ENCODE data around the gene ACTN4.
A peak's percentile ranks its signal among the peaks of the same experiment; 100 is the strongest.

Gene ACTN4

DNA sequence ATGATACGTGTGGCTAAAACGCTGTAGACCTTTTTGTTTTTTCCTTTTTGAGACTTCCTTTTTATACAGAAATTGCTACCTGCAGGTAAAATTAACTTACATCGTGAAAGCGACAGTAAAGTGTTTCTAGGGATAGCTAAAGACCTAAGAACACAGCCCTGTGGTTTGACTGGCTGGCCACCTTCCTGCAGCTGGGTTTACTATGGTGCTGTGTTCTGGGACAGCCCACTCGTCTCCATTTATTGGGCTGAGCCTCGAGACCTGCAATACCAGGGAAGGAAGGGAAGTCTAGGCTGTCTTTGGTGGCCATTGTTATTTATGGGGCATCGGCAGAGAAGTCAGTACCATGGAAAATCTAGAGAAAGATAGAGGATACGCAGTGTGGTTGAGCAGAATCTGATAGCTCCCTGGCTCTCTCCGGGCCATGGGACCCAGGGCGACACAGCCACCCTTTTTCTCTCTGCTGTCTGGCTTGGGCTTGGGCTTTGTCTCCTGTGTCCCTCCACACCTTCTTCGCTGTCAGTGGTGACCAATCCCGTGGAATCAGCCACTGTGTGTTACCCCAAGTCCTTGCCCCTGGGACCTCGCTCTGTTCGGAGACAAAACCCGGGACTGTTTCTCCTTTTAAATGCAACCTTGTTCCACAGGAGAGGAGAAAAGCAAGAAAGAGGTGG lies 30.9 kb downstream of the ACTN4 start:
- DNase-seq (ENCODE audit: low spot score): no peak

DNA sequence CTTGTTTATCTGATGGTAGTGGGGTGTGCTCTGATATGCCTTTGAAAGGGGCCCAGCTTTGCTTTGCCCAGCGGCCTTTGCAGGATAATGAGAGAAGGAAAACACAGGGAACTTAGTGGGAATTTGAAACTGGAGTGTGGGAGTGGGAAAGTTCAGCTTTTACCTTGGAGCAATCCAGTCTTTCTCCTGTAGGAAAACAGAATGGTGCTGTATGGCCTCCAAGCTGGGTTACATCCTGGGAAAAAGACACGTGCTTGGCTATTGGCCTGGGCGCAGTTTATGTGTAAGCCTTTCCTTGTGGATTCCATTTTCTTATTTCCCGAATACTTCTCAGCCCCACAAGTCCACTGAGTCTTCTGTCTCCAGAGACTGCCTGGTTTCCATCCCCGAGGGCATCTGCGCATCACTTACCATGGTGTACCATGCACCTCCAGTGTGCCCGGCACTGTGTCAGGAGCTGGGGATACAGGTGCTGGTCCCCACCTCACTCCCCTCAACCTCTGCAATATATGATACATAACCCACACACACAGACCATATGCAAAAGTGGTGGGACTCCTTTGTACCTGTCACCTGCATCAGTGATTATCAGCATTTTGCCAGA lies 31.5 kb downstream of the ACTN4 start:
- no peak for DNase-seq (ENCODE audit: low spot score)

DNA sequence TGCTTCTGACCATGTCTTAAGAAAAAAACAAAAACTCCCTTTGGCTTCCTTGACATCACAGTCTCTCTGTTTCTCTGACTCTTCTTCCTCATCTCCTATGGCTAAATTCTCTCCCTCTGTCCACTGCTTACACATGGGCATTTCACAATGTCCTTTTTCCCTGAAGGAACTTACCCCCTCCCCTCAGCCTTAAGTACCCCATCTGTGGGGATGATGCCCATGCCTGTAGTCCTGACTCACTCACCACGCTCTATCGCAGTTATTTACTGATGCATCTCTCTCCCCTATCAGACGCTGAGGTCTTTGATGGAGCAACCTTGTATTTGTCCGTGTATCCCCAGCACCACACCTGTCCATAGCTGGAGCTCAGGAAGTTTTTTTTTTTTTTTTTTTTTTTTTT lies 32.4 kb downstream of the ACTN4 start:
- no peak for DNase-seq (ENCODE audit: low spot score)

DNA sequence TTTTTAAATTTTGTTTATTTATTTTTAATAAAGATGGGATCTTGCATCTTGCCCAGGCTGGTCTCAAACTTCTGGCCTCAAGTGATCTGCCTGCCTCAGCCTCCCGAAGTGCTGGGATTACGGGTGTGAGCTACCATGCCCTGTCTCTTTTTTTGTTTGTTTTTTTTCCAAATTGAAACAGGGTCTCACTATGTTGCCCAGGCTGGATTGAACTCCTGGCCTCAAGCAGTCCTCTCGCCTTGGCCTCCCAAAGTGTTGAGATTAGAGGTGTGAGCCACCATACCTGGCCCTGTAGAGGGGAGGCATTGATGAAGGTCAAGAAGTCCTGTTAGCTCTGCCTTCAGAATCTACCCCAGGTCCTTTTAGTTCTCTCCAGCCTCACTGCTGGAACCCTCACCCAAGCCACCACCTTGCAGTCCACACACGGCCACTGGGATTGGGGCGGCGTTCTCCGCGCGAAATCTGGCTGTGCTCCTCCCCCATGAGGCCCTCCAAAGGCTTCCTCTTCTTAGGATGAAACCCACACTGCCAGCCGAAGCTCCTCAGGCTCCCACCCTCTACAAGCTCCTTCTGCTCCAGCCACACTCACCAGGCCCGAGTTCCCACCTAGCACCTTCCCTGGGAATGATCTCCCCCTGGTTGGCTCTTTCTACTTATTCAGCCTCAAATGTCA lies 34.9 kb downstream of the ACTN4 start:
- no peak for DNase-seq (ENCODE audit: low spot score)

DNA sequence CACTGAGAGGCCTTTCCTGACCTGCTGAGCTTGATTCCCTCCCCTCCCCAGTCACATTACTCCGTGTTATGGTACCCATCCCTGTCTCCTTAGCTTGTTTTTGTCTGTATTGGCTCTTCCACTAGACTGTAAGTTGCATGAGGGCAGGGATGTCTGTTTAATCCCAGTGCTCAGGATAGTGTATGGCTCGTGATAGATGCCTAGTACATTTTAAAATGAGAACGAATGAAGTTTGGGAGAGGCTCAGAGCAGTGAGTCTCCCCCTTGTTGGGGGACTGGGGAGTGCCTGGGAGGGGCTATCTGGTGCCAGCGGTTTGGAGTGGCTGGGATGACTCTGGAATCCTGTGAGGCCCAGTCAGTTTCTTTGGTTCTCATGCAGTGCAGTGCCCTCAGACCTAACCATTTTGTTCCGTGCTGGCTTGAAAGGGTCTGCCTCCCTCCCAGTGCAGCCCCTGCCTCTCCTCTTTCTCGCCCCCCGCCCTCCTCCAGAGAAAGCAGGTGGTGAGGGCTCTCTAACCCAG lies 35.5 kb downstream of the ACTN4 start:
- DNase-seq (ENCODE audit: low spot score): no peak

DNA sequence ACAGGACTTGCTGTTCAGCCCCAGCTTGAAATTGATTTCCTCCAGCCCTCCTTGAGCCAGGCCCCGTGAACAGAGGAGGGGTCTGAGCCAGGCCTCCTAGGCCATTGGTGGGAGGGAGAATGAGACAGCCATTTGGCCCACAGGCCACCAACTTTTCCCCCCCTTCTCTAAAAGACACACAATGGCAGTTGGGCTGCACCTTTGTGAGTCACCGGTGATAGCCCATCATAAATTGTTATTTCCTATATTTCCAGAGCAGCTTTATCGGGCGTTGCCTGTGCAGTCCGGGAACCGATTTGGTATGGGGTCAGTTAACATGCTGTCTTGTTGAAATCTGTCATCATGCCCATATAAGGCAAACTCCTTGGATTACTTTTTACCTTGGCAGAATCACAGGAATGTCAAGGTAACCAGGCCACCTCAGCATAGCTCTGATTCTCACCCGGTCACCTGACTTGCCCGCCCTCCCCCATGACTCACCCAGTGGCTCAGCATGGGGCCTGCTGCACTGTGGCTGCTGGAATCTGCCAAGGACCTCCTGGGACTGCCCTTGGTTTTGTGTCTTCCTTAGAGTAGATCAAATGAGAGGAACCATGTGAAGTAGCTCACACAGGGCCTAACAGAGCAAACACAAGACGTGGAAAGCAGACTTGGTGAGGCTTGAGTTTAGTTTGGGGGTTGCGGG lies 36.1 kb downstream of the ACTN4 start:
- peak; percentile 73 for DNase-seq (ENCODE audit: low spot score)

DNA sequence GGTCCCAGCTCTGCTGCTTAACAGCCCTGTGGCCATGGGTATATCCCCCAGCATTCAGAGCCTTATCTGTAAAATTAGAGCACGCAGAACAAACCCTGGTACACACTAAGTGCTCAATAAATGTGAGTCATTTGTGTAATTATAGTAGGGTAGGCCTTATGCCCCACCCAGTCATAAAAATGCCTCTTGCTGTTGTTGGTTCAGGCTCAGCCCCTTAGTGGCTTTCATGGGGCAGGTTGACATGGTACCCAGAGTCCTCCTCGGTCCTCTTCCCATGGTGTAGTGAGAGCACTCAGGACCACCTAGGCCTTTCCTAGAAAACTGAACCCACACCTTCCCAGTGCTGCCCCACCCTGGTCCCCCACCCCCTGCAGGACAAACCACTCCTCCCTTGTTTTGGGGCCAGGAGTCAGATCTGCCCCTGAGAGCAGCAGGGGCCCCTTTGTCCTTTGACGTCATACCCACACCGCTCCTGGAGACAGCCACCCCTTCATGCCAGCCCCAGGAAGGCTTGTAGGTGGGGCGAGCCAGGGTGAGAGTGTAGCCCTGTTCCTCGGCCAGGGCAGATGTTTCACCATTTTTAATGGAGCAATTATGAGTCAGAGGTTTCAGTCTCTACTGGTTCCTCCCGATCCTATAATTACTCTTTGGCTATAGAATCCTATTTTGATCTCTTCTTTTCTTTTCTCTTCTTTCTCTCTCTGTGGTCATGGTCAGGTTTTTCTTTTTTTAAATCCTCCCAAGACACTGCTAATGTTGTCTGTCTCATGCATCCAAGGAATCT lies 36.8 kb downstream of the ACTN4 start:
- DNase-seq (ENCODE audit: low spot score): peak; percentile 76

DNA sequence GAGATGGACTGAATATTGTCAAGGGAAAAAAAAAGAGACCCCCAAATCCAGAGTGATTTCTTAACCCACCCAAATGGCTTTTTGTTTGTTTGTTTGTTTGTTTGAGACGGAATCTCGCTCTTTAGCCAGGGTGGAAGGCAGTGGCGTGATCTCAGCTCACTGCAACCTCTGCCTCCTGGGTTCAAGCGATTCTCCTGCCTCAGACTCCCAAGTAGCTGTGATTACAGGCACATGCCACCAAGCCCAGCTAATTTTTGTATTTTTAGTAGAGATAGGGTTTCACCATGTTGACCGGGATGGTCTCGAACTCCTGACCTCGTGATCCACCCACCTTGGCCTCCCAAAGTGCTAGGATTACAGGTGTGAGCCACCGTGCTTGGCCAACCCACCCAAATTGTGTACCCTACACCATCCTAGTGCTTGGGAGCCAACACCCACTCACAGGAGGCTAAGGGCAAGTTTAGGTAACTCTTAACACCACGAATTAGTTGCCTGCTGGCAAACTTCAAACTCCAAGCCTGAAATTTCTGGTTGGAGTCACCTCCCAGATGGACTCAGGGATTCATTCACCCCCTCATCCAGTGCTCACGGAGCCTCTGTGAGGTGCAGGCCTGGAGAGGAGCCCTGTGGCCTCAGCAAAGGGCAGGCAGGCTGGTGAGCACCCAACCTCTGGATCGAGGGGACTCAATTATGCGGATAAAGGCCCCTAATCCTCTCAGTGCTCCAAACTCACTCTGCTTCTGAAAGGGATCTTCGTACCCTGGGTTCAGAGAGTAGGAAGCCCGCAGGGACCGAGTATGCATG lies 37.6 kb downstream of the ACTN4 start:
- DNase-seq (ENCODE audit: low spot score): no peak

DNA sequence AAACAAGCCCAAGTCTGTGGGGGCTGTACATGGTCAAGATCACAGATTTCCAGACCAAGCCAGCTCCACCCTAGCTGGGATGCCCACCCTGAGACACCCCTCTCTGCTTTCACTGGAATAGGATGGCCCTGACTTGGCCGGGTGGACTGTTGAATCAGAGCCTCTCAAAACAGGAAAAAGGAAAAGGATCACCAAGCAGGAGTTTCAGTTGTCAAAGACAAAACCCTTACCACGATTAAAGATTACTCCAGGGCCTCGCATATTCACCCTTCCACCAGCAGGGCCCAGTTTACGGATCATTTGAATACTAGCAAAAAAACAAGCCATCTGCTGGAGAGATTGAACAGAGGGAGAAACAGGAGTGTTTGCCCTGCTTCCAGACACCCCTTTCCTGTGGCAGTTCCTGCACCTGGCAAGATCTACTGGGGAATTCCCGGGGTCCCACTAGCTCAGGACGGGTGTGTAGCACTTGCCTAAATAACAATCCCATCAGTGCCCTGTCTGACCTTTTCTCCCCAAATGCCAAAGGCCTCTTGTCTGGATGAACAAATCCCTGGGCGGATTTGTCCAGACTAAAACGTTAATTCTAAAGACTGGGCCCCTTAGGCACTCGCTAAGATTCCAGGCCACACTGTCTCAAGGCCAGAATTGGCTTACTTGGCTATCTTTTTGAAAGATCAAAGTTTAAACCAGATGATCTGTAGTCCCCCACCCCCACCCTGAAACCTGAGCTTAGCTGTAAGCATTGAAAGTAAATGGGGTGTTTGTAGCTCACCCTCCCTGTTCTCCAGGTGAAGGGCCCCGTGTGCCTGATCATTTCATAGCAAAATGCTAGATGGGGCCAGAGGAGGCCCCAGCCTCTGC lies 38.4 kb downstream of the ACTN4 start:
- no peak for DNase-seq (ENCODE audit: low spot score)

DNA sequence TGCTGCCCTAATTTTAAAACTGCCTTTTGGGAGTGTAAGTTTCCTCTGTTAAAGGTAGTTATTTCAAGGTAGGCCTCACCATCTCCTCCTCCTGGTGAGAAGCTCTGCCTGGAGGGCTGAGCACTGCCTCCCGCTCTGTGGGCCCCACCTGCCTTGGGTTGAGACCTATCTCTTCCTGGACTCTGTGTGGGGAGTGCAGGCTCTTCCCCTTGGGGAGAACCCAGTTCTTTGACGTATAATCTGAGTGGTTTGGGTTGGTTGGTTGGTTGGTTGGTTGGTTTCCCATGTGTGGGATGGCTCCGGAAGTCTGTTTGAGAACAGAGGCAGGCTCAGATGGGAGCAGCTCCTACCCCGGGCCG lies 39.1 kb downstream of the ACTN4 start:
- no peak for DNase-seq (ENCODE audit: low spot score)

DNA sequence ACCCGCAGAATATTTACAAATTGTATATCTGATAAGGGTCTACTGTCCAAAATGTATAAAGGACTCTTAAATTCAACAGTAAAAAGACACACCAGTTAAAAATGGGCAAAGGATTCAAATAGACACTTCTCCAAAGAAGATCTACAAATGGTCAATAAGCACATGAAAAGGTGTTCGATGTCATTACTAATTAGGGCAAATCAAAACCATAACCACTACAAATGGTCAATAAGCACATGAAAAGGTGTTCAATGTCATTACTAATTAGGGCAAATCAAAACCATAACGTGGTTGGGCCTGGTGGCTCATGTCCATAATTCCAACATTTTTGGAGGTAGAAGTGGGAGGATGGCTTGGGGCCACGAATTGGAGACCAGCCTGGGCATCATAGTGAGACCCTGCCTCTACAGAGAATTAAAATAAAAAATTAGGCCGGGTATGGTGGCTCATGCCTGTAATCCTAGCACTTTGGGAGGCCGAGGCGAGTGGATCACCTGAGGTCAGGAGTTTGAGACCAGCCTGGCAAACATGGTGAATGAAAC lies 40.5 kb downstream of the ACTN4 start:
- no peak for DNase-seq (ENCODE audit: low spot score)

DNA sequence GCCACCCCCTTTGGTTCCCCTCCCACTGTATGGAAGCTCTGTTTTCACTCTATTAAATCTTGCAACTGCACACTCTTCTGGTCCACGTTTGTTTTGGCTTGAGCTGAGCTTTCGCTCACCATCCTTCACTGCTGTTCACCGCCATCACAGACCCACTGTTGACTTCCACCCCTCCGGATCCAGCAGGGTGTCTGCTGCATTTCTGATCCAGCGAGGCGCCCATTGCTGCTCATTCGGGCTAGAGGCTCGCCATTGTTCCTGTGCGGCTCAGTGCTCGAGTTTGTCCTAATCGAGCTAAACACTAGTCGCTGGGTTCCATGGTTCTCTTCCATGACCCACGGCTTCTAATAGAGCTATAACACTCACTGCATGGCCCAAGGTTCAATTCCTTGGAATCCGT lies 42.7 kb downstream of the ACTN4 start:
- no peak for DNase-seq (ENCODE audit: low spot score)

DNA sequence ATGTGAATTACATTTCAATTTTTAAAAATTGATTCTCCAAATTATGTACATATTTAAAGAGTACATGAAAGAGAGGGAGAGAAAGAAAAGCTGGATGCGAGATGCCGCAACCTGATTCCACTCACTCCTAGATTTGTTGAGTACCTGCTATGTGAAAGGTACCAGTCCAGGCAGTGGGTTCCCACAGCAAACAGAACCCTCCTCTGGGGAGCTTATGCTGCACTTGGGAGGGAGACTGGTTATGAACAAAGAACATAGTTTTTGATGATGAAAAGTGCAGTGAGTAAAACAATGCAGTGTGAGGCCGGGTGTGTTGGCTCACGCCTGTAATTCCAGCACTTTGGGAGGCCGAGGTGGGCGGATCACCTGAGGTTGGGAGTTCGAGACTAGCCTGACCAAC lies 43.4 kb downstream of the ACTN4 start:
- DNase-seq (ENCODE audit: low spot score): no peak

DNA sequence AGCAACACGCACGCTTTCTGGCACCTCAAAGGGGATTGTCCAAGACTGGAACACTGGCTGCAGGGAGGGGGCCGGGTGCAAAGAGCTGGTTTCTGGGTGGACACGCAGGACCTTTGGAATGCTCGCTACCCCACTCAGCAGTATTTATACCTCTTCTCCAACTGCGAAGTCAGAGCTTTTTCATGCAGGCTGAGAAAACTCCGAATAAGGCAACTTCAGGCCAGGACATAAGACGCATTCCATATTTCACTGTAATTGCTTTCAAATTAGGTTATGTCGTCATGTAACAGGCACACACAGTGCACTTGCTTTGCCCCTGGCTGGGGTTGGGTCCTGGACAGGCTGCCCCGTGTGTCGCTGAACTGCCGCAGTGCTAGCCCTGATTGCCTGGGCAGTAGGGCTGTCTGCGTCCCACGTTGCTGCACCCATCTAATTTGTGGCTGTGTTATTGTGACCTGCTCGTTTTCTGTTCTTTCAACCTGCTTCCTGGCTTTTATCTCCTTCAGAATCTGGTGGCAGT lies 44.5 kb downstream of the ACTN4 start:
- peak; percentile 89 for DNase-seq (ENCODE audit: low spot score)

DNA sequence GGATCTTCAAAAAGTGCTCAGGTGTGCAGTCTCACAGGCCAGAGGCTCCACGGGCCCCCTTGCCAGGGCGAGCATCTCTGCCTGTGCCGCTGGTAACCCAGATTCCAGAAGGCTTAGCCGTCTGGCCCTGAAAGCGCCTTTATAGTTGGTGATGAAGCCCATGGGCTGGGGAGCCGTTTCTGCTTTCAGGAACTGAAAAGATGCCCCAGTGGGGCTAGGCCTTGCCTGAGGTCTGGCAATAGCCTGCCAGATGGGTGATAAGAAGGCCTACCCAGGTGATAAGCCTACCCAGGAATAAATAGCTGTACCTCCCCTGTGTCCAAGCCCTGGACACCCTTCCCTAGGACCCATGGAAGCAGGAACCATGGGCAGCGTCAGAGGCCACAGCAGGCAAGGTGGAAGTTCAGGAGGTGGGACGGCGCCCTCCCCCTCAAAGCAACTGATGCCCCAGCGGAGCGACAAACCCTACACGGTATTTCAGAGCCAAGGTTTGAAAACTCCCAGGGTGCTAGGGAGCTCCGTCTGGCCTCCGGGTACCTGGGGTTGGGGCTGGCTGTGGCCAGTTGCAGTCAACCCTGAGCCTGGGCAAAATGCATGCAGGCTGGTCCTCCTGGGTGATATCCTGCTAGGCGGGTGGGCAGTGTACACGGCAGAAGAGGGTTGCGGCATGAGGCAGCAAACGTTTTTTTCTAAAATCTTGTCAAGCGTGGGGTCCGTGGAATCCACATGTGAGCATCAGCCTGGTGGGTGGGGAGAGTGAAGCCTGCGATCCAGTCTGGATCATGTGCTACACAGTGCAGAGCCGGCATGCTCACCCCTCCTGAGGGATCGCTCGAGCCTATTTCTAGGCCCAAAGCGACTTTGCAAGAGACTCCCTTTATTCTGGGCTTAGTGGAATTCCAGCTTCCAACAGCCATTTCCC lies 45.3 kb downstream of the ACTN4 start:
- DNase-seq (ENCODE audit: low spot score): no peak

DNA sequence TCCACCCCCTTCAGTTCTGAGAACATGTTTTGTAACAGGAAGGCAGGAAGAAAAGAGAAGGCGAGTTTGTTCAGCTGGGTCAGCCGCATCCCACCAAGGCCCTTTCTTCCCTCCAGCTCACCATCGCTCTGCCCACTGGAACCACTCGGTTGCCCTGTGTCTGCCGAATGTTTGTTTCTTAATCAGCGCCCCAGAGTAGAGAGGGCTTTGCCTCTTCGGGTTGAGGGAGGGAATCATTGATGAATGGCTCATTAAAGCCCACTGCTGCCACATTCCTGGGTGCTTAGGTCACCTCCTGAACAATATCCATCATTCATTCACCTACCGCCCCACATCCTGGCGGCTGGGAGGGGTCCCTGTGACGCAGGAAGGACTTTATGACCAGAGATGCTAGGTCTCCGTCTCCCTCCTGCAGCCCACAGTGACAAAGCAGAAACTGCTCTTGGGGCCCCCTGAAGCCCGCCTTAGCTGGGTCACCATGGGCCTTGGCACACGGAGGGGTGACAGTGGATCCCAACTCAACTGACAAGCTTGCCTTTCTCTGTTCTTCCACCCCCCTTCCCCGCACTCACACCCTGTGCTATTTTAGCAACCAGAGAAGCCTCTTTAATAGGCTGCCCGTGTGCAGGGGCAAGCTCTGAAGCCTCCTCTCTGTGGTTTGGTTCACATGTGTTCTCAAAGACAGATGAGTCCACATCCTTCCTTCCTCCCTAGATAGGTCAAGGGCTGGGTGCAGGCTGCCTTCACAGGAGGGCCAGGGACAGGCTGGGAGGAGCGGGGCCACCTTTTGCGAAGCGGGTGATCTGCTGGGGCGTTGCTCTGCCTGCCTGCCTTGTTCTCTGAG lies 46.2 kb downstream of the ACTN4 start:
- no peak for DNase-seq (ENCODE audit: low spot score)

DNA sequence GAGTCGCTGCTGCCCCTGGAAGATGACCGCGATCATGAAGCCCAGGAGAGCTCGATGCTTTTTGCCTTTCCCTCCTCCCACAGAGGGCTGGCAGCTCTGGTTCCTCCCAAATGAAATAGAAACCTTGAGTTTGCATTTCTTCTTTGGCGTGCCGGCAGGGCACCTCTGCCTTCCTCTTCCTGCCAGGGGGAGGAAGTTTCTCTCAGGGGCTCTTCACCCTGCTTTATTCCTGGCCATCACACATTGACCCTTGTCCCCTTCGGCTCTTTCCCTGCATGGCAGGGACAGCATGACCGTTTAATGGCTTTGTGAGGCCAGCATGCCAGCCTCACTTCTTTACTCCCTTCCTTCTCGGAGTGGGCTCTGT lies 47.9 kb downstream of the ACTN4 start:
- DNase-seq (ENCODE audit: low spot score): no peak
